H9 (cell line): ENCODE results near the gene CFDP1. TPM values are rescaled to one million over a fixed set of nuclear protein-coding genes. Genes with fewer than 3 reads are reported as not detected.

Experiments
- DNase-seq: peaks from one replicate; pipeline ENCODE4 v3.0.0-alpha.2; 2017
- H2AFZ ChIP-seq: one replicate; pipeline ENCODE4 v1.6.1; 2013; ENCODE audit warnings: mild to moderate bottlenecking, low read length, control low read depth, moderate library complexity
- H2AK5ac ChIP-seq: 2 replicates; pipeline ENCODE4 v1.6.1; 2013; ENCODE audit warnings: low read length, control low read depth, mixed read lengths; ENCODE audit not compliant: insufficient read length
- H2BK120ac ChIP-seq: one replicate; pipeline ENCODE4 v1.6.1; 2013; ENCODE audit warnings: low read depth, mild to moderate bottlenecking, low read length, control low read depth, inconsistent platforms; ENCODE audit not compliant: poor library complexity, severe bottlenecking
- H2BK12ac ChIP-seq: 2 replicates; pipeline ENCODE4 v1.6.1; 2013; ENCODE audit warnings: low read length, control low read depth, mixed read lengths, low read depth; ENCODE audit not compliant: insufficient read length
- H2BK15ac ChIP-seq: 2 replicates; pipeline ENCODE4 v1.6.1; 2013; ENCODE audit warnings: low read depth, low read length, control low read depth
- H2BK20ac ChIP-seq: one replicate; pipeline ENCODE4 v1.6.1; 2013; ENCODE audit warnings: low read depth, mild to moderate bottlenecking, low read length, control low read depth, inconsistent platforms; ENCODE audit not compliant: poor library complexity, severe bottlenecking
- H2BK5ac ChIP-seq: 2 replicates; pipeline ENCODE4 v1.6.1; 2013; ENCODE audit warnings: low read length, control low read depth, mixed read lengths; ENCODE audit not compliant: insufficient read length
- H3K14ac ChIP-seq: 2 replicates; pipeline ENCODE4 v1.6.1; 2013; ENCODE audit warnings: low read length, control low read depth; ENCODE audit not compliant: insufficient read depth
- H3K18ac ChIP-seq: 2 replicates; pipeline ENCODE4 v1.6.1; 2013; ENCODE audit warnings: low read depth, mild to moderate bottlenecking, mixed read lengths, low read length, control low read depth; ENCODE audit not compliant: insufficient read length
- H3K23ac ChIP-seq: 2 replicates; pipeline ENCODE4 v1.6.1; 2013; ENCODE audit warnings: low read length, control low read depth, mixed read lengths, low read depth; ENCODE audit not compliant: insufficient read length
- H3K23me2 ChIP-seq: 2 replicates; pipeline ENCODE4 v1.6.1; 2013; ENCODE audit warnings: low read depth, mild to moderate bottlenecking, mixed read lengths, low read length, control low read depth; ENCODE audit not compliant: insufficient read length, poor library complexity, severe bottlenecking
- H3K27ac ChIP-seq: 2 replicates; pipeline ENCODE4 v1.5.1; 2013; ENCODE audit warnings: low read length, control low read depth, mixed read lengths, low read depth; ENCODE audit not compliant: insufficient read length
- H3K27me3 ChIP-seq: 2 replicates; pipeline ENCODE4 v1.6.1; 2013; ENCODE audit warnings: low read length, control low read depth, inconsistent platforms; ENCODE audit not compliant: insufficient read depth
- H3K4ac ChIP-seq: 2 replicates; pipeline ENCODE4 v1.6.1; 2013; ENCODE audit warnings: low read depth, mild to moderate bottlenecking, control low read depth, inconsistent platforms, low read length, moderate library complexity
- H3K4me1 ChIP-seq: 2 replicates; pipeline ENCODE4 v1.6.1; 2013; ENCODE audit warnings: low read length, control low read depth, inconsistent platforms; ENCODE audit not compliant: insufficient read depth
- H3K4me2 ChIP-seq: 2 replicates; pipeline ENCODE4 v1.6.1; 2013; ENCODE audit warnings: low read length, control low read depth, mixed read lengths; ENCODE audit not compliant: insufficient read length, insufficient read depth
- H3K56ac ChIP-seq: 2 replicates; pipeline ENCODE4 v1.6.1; 2013; ENCODE audit warnings: low read depth, mild to moderate bottlenecking, mixed read lengths, low read length, control low read depth; ENCODE audit not compliant: insufficient read length
- H3K79me1 ChIP-seq: 2 replicates; pipeline ENCODE4 v1.6.1; 2013; ENCODE audit warnings: low read depth, mild to moderate bottlenecking, moderate library complexity, low read length, control low read depth, inconsistent platforms; ENCODE audit not compliant: insufficient read depth, poor library complexity, severe bottlenecking
- H3K79me2 ChIP-seq: 2 replicates; pipeline ENCODE4 v1.6.1; 2013; ENCODE audit warnings: low read length, control low read depth, inconsistent platforms; ENCODE audit not compliant: insufficient read depth
- H3K9ac ChIP-seq: 2 replicates; pipeline ENCODE4 v1.6.1; 2013; ENCODE audit warnings: low read length, control low read depth, mixed read lengths; ENCODE audit not compliant: insufficient read length; ENCODE audit errors: extremely low read depth
- H3K9me3 ChIP-seq: one replicate; pipeline ENCODE4 v1.6.1; 2013; ENCODE audit warnings: low read depth, low read length, inconsistent platforms; ENCODE audit not compliant: control insufficient read depth
- H3T11ph ChIP-seq: one replicate; pipeline ENCODE4 v1.6.1; 2013; ENCODE audit warnings: mild to moderate bottlenecking, low read length, control low read depth, inconsistent platforms
- H4K20me1 ChIP-seq: one replicate; pipeline ENCODE4 v1.6.1; 2013; ENCODE audit not compliant: control insufficient read depth, insufficient read length, insufficient read depth
- H4K5ac ChIP-seq: 2 replicates; pipeline ENCODE4 v1.6.1; 2013; ENCODE audit warnings: low read depth, mild to moderate bottlenecking, mixed read lengths, low read length, control low read depth; ENCODE audit not compliant: insufficient read length
- H4K8ac ChIP-seq: replicated peaks from 2 replicates; pipeline ENCODE4 v1.6.1; 2013; ENCODE audit warnings: low read length, control low read depth, mixed read lengths, low read depth; ENCODE audit not compliant: insufficient read length
- H4K91ac ChIP-seq: 2 replicates; pipeline ENCODE4 v1.6.1; 2013; ENCODE audit warnings: low read depth, mild to moderate bottlenecking, moderate library complexity, mixed read lengths, low read length, control low read depth; ENCODE audit not compliant: insufficient read length
- H3K27ac Mint-ChIP-seq, 3 experiments: 2 replicates in 2 of 3; 3 replicates in 1 of 3; pipeline ENCODE4 v1.8.0; 2020 to 2021; ENCODE audit warnings: mixed read lengths in 3 of 3, mild to moderate bottlenecking in 1 of 3, moderate library complexity in 1 of 3
- H3K27me3 Mint-ChIP-seq: 2 replicates; pipeline ENCODE4 v1.8.0; 2021; ENCODE audit warnings: low read depth, mild to moderate bottlenecking, moderate library complexity, mixed read lengths
- H3K36me3 Mint-ChIP-seq, 3 experiments: 2 replicates in 2 of 3; 3 replicates in 1 of 3; pipeline ENCODE4 v1.8.0; 2020 to 2021; ENCODE audit warnings: low read depth in 3 of 3, mixed read lengths in 3 of 3; ENCODE audit not compliant: insufficient read depth in 1 of 3
- H3K4me1 Mint-ChIP-seq, 2 experiments: 2 replicates each; pipeline ENCODE4 v1.8.0; 2020; ENCODE audit warnings: mixed read lengths in 2 of 2
- H3K4me3 Mint-ChIP-seq, 2 experiments: 2 replicates in 1 of 2; 3 replicates in 1 of 2; pipeline ENCODE4 v1.8.0; 2020 to 2021; ENCODE audit warnings: mild to moderate bottlenecking in 2 of 2, mixed read lengths in 2 of 2, moderate library complexity in 1 of 2
- H3K9me3 Mint-ChIP-seq, 2 experiments: 2 replicates in 1 of 2; 3 replicates in 1 of 2; pipeline ENCODE4 v1.8.0; 2020; ENCODE audit warnings: mild to moderate bottlenecking in 2 of 2, mixed read lengths in 2 of 2, moderate library complexity in 1 of 2
- WGBS: extraction: QIAGEN DNeasy Blood & Tissue Kit; methylation state at CpG from one replicate; pipeline ENCODE4 v1.1.7; 2013; ENCODE audit warnings: missing lambda C conversion rate, low lambda C conversion rate, mixed read lengths; ENCODE audit not compliant: insufficient read length; ENCODE audit errors: extremely low coverage; 5-methylcytosine and 5-hydroxymethylcytosine counted together
- total RNA-seq: library from RNA; stranded (reverse); gene quantifications from 2 replicates; pipeline ENCODE4 v1.2.1, GENCODE V29; 2021
- TF ChIP-seq, protein P1 (sequence below): fragments of 200-600 bp; sonication (generic); conservative IDR thresholded peaks from 3 replicates; pipeline ENCODE4 v1.8.0; 2021; ENCODE audit warnings: antibody characterized with exemption, mild to moderate bottlenecking

CFDP1 gene
- total RNA-seq, 1 experiment from 2014 or later, result 89.2 TPM

DNA sequence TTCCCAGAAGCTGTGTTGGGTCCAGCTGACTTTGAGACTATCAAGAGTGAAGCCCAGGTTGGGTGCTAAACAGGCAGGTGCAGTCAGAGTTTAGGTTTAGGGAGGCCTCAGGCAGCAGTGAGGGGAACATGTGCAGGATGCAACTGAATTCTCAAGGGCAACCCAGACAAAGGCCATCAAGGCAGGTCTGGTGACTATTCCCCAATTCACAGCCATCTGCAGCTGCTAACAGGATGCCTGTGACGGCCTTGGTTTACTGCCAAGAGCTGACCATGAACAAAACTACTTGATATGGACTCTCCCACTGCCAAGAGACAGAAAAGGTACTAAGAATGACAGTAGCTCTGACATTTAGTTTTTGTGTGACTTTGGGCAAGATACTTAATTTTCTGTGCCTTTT is 136.7 kb downstream of the CFDP1 start:
- no peak overlapping the region for H2BK15ac ChIP-seq
- H2AFZ ChIP-seq, result no peak overlapping the region
- H3K9ac ChIP-seq, result no peak overlapping the region
- Mint-ChIP-seq H3K36me3 (peaks cover 20 to 71% (median 55%) of the 10 kb centered on the region in 3 experiments; a peak in 6 of 7 replicates), H3K4me3 (no peak overlapping the region), H3K9me3 (no peaks in the 10 kb centered on the region), H3K4me1 (no peaks in the 10 kb centered on the region), H3K27me3 (no peaks in the 10 kb centered on the region; the same call in 1 of the 2 replicates), H3K27ac (no peak overlapping the region)
- H2BK5ac ChIP-seq, result no peak overlapping the region
- TF ChIP-seq, protein P1, sequence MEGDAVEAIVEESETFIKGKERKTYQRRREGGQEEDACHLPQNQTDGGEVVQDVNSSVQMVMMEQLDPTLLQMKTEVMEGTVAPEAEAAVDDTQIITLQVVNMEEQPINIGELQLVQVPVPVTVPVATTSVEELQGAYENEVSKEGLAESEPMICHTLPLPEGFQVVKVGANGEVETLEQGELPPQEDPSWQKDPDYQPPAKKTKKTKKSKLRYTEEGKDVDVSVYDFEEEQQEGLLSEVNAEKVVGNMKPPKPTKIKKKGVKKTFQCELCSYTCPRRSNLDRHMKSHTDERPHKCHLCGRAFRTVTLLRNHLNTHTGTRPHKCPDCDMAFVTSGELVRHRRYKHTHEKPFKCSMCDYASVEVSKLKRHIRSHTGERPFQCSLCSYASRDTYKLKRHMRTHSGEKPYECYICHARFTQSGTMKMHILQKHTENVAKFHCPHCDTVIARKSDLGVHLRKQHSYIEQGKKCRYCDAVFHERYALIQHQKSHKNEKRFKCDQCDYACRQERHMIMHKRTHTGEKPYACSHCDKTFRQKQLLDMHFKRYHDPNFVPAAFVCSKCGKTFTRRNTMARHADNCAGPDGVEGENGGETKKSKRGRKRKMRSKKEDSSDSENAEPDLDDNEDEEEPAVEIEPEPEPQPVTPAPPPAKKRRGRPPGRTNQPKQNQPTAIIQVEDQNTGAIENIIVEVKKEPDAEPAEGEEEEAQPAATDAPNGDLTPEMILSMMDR, result no peak
- H2BK12ac ChIP-seq, result no peak overlapping the region
- no peaks in the 10 kb centered on the region for H3K9me3 ChIP-seq
- H3K4ac ChIP-seq, result no peak overlapping the region
- H3K79me2 ChIP-seq, result no peaks in the 10 kb centered on the region
- no peak overlapping the region for H3K56ac ChIP-seq
- no peak overlapping the region for H4K8ac ChIP-seq
- no peaks in the 10 kb centered on the region for H3K79me1 ChIP-seq
- DNase-seq, result no peak
- H3K27ac ChIP-seq, result no peak overlapping the region
- no peak overlapping the region for H3K14ac ChIP-seq
- H2AK5ac ChIP-seq, result no peak overlapping the region
- no peak overlapping the region for H4K5ac ChIP-seq
- no peak overlapping the region for H3K23ac ChIP-seq
- no peaks in the 10 kb centered on the region for H3K27me3 ChIP-seq
- no CpG with 5 or more reads among the region's 1 CpG for WGBS
- H3K23me2 ChIP-seq, result no peaks in the 10 kb centered on the region
- H3K4me2 ChIP-seq, result no peak overlapping the region
- no peak overlapping the region for H3T11ph ChIP-seq
- no peaks in the 10 kb centered on the region for H4K20me1 ChIP-seq
- H2BK120ac ChIP-seq, result no peak overlapping the region
- H4K91ac ChIP-seq, result no peak overlapping the region
- H2BK20ac ChIP-seq, result no peak overlapping the region
- no peak overlapping the region for H3K18ac ChIP-seq
- H3K4me1 ChIP-seq, result no peaks in the 10 kb centered on the region
